Breast epithelium (tissue), 4 donors: ENCODE results near the gene SEM1. TPM values are rescaled to one million over a fixed set of nuclear protein-coding genes. Genes with fewer than 3 reads are reported as not detected.
"Not testable (repeated sequence)": the region's sequence is repeated elsewhere in the genome, so short reads cannot be mapped to it uniquely, and the experiment has no call there.

Experiments used
- DNase-seq, 2 donors: peaks; one replicate each; pipeline ENCODE4 v3.0.0-alpha.2; 2019; ENCODE audit warnings: low spot score in 2 of 2
- H3K27ac ChIP-seq, 2 donors: fragments of 200-600 bp; sonication (generic) in 1 of 2; one replicate each; pipeline ENCODE4 v1.5.1; 2016 to 2019; ENCODE audit warnings: mild to moderate bottlenecking in 1 of 2
- H3K27me3 ChIP-seq, 2 donors: fragments of 200-600 bp; sonication (generic) in 1 of 2; one replicate each; pipeline versions ENCODE4 v1.5.1 to v1.6.0; 2017 to 2019; ENCODE audit warnings: control low read depth in 1 of 2, mild to moderate bottlenecking in 1 of 2
- H3K36me3 ChIP-seq: fragments of 200-600 bp; one replicate; pipeline ENCODE4 v1.5.1; 2019
- H3K4me1 ChIP-seq, 2 donors: fragments of 200-600 bp; sonication (generic); one replicate each; pipeline ENCODE4 v1.5.1; 2016 to 2019; ENCODE audit warnings: control low read depth in 1 of 2
- H3K4me3 ChIP-seq, 3 donors: fragments of 200-600 bp; sonication (generic); 1 replicate in 2 of 3; 2 replicates in 1 of 3; pipeline ENCODE4 v1.5.1; 2016 to 2019; ENCODE audit warnings: mild to moderate bottlenecking in 3 of 3, moderate library complexity in 2 of 3
- H3K9me3 ChIP-seq, 2 donors: fragments of 200-600 bp; sonication (generic) in 1 of 2; one replicate each; pipeline ENCODE4 v1.5.1; 2016 to 2019; ENCODE audit warnings: control low read depth in 1 of 2
- CTCF ChIP-seq, 3 donors: fragments of 450-650 bp; IDR thresholded peaks; one replicate each; pipeline ENCODE4 v1.5.1; 2016 to 2017; ENCODE audit warnings: antibody characterized with exemption in 3 of 3, mild to moderate bottlenecking in 3 of 3, moderate library complexity in 3 of 3
- POLR2A ChIP-seq: fragments of 450-650 bp; IDR thresholded peaks from one replicate; pipeline ENCODE4 v1.6.1; 2016; ENCODE audit warnings: antibody characterized with exemption, mild to moderate bottlenecking, moderate library complexity
- POLR2AphosphoS5 ChIP-seq, 3 donors: sonication (generic); formaldehyde crosslinking; IDR thresholded peaks; one replicate each; pipeline ENCODE4 v1.6.1; 2017; ENCODE audit warnings: antibody characterized with exemption in 3 of 3
- intact Hi-C: fragments of 100-400 bp; cut with DNase I; formaldehyde crosslinking; loops from one replicate; pipeline ENCODE4 v1.15.1; 2023; ENCODE audit warnings: low total_unique reads
- total RNA-seq, 3 donors: library from RNA; depleted of rRNA; stranded (reverse); fragments of >200 nt; gene quantifications; one replicate each; pipeline ENCODE4 v1.1.0, GENCODE V29; 2016

Gene SEM1
- total RNA-seq, 3 donors from 2014 or later = 26.6 to 37.4 (median 28.5) TPM

DNA sequence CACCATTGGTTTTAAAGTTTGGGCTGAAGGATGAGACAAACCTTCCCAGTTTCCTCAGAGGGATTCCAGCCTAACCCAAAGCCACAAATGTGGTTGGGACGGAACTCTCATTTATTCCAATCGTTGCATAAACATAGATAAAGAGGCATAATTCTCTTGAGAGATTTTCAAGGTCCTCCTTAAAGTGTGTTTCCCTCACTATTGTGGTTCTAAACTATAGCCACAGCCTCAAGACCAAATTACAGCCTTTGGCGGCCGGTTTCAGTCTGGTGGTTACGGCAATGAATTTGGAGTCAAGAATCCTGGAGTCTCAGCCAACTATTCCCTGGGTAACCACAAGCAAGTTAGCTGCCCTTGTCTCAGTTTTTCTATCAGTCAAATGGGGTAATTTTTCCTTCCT is 42.6 kb downstream of the SEM1 start:
- no peaks in the 10 kb centered on the region for H3K27me3 ChIP-seq
- intact Hi-C loops = no loop called here
- no peak for DNase-seq
- H3K27ac ChIP-seq = no peak overlapping the region
- H3K4me1 ChIP-seq = no peaks in the 10 kb centered on the region
- TF ChIP-seq CTCF (IDR thresholded peaks at IDR 0.05) = no peak
- TF ChIP-seq POLR2AphosphoS5 (IDR thresholded peaks at IDR 0.05) = no peak
- TF ChIP-seq POLR2A = no peak
- no peak overlapping the region for H3K4me3 ChIP-seq
- H3K9me3 ChIP-seq = no peaks in the 10 kb centered on the region
- H3K36me3 ChIP-seq = no peaks in the 10 kb centered on the region

DNA sequence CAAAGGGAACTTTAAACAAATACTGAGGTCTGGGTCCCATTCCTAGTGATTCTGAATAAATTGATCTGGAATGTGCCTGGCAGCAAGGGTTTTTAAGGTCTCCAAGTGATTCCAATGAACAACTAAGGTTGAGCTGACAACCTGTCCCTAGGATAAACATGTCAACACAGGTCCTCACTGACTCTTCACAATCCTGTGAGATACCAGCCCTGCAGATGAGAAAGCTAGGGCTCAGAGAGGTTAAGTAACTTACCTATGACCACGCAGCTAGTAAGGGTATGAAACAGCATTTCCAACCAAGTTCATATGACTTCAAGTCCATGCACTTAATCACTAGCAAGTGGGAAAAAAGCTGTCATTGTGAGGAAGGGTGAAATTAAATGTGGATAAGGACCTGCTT is 44.0 kb downstream of the SEM1 start:
- intact Hi-C loops = no loop called here

GRCh38 chr7:96664793-96665192 is 44.9 kb downstream of the SEM1 start:
- H3K9me3 ChIP-seq = no peaks in the 10 kb centered on the region
- H3K27me3 ChIP-seq = no peaks in the 10 kb centered on the region
- no peak for DNase-seq
- intact Hi-C loops = no loop called here
- H3K27ac ChIP-seq = no peak overlapping the region
- no peak overlapping the region for H3K4me3 ChIP-seq
- H3K4me1 ChIP-seq = no peaks in the 10 kb centered on the region
- no peaks in the 10 kb centered on the region for H3K36me3 ChIP-seq
- no peak for TF ChIP-seq POLR2A
- no peak for TF ChIP-seq CTCF (IDR thresholded peaks at IDR 0.05)
- TF ChIP-seq POLR2AphosphoS5 (IDR thresholded peaks at IDR 0.05) = no peak

More for the DNA sequence above, 44.0 kb downstream of the SEM1 start:
- H3K4me3 ChIP-seq = no peak overlapping the region
- H3K36me3 ChIP-seq = no peaks in the 10 kb centered on the region
- H3K4me1 ChIP-seq = no peaks in the 10 kb centered on the region
- no peaks in the 10 kb centered on the region for H3K27me3 ChIP-seq
- no peak for DNase-seq
- H3K27ac ChIP-seq = no peak overlapping the region
- no peaks in the 10 kb centered on the region for H3K9me3 ChIP-seq
- TF ChIP-seq POLR2A = no peak
- TF ChIP-seq CTCF (IDR thresholded peaks at IDR 0.05) = no peak
- TF ChIP-seq POLR2AphosphoS5 (IDR thresholded peaks at IDR 0.05) = no peak

DNA sequence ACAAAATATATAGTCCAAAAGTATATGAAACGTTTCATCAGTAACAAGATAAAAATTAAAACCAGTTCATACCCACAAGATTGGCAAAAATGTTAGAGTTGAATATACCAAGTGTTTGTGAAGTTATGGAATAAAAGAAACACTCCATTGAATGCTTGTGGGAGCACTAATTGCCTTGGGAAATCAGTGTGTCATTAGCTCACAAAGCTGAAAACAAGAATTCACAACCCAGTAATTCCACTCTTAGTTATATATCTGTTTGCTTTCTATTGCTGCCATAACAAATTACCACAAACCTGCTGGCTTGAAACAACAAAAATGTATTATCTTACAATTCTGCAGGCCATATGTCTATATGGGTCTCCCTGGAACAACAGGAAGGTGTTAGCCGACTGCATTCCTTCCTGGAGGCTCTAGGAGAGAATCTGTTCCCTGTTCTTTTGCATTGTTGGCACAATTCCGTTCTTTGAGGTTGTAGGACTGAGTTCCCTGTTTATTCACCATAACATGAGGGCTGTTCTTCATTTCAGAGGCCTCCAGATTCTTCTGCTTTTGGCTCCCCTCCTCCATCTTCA is 45.7 kb downstream of the SEM1 start:
- Histone ChIP-seq H3K36me3 (no peaks in the 10 kb centered on the region), H3K4me3 (no peak overlapping the region), H3K4me1 (no peaks in the 10 kb centered on the region), H3K27ac (no peak overlapping the region), H3K9me3 (no peaks in the 10 kb centered on the region), H3K27me3 (no peaks in the 10 kb centered on the region)
- intact Hi-C loops = no loop called here
- DNase-seq = no peak
- TF ChIP-seq CTCF (IDR thresholded peaks at IDR 0.05) (no peak), POLR2A (no peak), POLR2AphosphoS5 (IDR thresholded peaks at IDR 0.05) (no peak)

DNA sequence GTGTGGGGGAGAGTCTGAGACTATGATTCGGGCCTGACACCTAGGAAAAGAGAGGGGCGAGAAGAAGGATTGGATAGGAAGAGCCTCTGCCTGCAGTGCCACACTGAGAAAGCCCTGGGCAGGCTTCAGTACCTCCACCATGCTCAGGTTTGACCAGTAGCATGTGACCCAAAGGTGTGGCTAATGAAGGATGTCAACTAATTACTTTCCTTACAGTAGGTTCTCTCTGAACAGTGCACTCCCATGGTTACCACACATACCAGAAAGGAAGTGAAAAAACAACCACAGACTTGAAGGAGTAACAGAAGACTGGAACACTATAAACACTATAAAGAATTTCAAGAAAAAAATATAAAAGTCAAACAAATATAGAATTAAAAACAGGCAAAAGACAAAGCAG is 46.2 kb downstream of the SEM1 start:
- Histone ChIP-seq H3K36me3 (no peaks in the 10 kb centered on the region), H3K4me1 (no peaks in the 10 kb centered on the region), H3K9me3 (no peaks in the 10 kb centered on the region), H3K4me3 (no peak overlapping the region), H3K27me3 (no peaks in the 10 kb centered on the region), H3K27ac (no peak overlapping the region)
- intact Hi-C loops = no loop called here
- TF ChIP-seq CTCF (IDR thresholded peaks at IDR 0.05) (no peak), POLR2AphosphoS5 (IDR thresholded peaks at IDR 0.05) (no peak), POLR2A (no peak)
- DNase-seq = no peak

DNA sequence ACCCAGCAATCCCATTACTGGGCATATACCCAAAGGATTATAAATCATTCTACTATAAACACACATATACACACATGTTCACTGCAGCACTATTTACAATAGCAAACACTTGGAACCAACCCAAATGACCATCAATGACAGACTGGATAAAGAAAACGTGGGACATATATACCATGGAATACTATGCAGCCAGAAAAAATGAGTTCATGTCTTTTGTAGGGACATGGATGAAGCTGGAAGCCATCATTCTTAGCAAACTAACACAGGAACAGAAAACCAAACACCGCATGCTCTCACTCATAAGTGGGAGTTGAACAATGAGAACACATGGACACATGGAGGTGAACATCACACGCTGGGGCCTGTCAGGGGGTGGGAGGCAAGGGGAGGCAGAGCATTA is 47.5 kb downstream of the SEM1 start:
- H3K4me1 ChIP-seq, H3K27me3 ChIP-seq, H3K36me3 ChIP-seq, intact Hi-C loops, H3K27ac ChIP-seq, DNase-seq, H3K9me3 ChIP-seq, H3K4me3 ChIP-seq: not testable (repeated sequence)
